ENCODE measurements around the gene SYT3. TPM values are rescaled to one million over a fixed set of nuclear protein-coding genes. Genes with fewer than 3 reads are reported as not detected.
"Not testable (repeated sequence)": the region's sequence is repeated elsewhere in the genome, so short reads cannot be mapped to it uniquely, and the experiment has no call there.

Gene SYT3
- total RNA-seq, 1 donor from 2014 or later, result 2.5 TPM

DNA sequence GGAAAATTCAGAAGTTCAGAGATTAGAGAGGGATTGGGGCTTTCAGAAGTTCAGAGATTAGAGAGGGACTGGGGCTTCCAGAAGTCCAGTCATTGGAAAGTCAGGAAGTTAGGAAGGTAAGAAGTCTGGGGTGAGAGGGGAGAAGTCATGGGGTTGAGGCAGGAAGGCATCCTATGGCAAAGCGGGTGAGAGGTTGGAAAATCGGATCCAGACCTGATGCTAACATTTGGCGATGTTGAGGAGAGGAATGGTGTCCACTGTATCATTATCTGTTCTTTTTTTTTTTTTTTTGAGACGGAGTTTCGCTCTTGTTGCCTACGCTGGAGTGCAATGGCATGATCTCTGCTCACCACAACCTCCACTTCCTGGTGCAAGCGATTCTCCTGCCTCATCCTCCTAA is 11.1 kb downstream of the SYT3 start:
- intact Hi-C loops (cut with DNase I), result no loop called here
- no peak for DNase-seq (ENCODE audit: extremely low spot score in 2 of 2)
- H3K36me3 ChIP-seq, result no peaks in the 10 kb centered on the region
- H3K4me1 ChIP-seq, result no peaks in the 10 kb centered on the region
- H3K27ac ChIP-seq, result no peak overlapping the region
- no peaks in the 10 kb centered on the region for H3K27me3 ChIP-seq
- TF ChIP-seq POLR2AphosphoS5 (IDR thresholded peaks at IDR 0.05; ENCODE audit: insufficient read depth in 1 of 2, low read depth in 1 of 2), result no peak
- no peak for TF ChIP-seq POLR2A (IDR thresholded peaks at IDR 0.05)
- TF ChIP-seq, protein P1, sequence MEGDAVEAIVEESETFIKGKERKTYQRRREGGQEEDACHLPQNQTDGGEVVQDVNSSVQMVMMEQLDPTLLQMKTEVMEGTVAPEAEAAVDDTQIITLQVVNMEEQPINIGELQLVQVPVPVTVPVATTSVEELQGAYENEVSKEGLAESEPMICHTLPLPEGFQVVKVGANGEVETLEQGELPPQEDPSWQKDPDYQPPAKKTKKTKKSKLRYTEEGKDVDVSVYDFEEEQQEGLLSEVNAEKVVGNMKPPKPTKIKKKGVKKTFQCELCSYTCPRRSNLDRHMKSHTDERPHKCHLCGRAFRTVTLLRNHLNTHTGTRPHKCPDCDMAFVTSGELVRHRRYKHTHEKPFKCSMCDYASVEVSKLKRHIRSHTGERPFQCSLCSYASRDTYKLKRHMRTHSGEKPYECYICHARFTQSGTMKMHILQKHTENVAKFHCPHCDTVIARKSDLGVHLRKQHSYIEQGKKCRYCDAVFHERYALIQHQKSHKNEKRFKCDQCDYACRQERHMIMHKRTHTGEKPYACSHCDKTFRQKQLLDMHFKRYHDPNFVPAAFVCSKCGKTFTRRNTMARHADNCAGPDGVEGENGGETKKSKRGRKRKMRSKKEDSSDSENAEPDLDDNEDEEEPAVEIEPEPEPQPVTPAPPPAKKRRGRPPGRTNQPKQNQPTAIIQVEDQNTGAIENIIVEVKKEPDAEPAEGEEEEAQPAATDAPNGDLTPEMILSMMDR (IDR thresholded peaks at IDR 0.05), result no peak
- peaks cover 5% of the 10 kb centered on the region for H3K9me3 ChIP-seq
- no peak overlapping the region for H3K4me3 ChIP-seq

DNA sequence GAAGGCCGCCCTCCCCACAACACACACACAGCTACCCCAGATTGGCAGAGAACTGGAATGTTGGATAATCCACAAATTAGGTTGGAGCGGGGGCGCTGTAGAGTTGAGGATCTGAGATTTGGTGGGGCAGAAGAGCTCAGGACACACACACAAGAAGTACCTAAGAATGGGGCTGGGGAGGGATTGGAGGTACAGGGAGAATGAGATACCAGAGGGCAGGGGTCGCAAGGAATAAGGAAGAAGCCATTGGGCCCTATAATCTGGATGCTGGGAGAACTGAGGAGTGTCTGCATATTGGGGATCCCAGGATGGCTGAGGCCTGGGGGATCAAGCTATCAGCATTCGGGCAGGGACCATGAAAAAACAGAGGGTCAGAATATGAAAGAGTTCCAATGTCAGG is 11.5 kb downstream of the SYT3 start:
- H3K27me3 ChIP-seq, result no peaks in the 10 kb centered on the region
- peaks cover 1% of the 10 kb centered on the region for H3K9me3 ChIP-seq
- TF ChIP-seq POLR2A (IDR thresholded peaks at IDR 0.05) (no peak), POLR2AphosphoS5 (IDR thresholded peaks at IDR 0.05; ENCODE audit: insufficient read depth in 1 of 2, low read depth in 1 of 2) (no peak)
- TF ChIP-seq, protein P1 (IDR thresholded peaks at IDR 0.05), result no peak
- no peak overlapping the region for H3K27ac ChIP-seq
- no peak overlapping the region for H3K4me3 ChIP-seq
- no peaks in the 10 kb centered on the region for H3K4me1 ChIP-seq
- no peaks in the 10 kb centered on the region for H3K36me3 ChIP-seq
- intact Hi-C loops (cut with DNase I), result no loop called here
- no peak for DNase-seq (ENCODE audit: extremely low spot score in 2 of 2)

DNA sequence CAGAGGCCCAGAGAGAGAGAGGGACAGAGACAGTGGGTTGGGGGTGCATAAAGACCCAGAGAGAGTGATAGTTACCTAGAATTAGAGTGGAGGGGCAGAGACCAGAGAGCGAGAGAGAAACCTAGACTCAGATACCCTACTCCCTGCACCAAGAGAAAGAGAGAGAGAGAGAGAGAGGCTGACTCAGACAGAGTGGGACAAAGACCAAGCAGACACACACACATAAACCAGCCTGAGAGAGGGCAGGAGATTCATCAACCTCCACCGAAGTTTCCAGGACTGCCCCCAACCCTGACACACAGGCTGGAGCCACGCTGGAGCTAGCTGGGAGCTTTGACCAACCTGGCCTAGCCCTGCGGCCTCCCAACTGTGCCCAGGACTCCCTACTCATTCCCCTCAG is 12.9 kb downstream of the SYT3 start:
- intact Hi-C loops (cut with DNase I), result no loop called here
- H3K27me3 ChIP-seq, result no peaks in the 10 kb centered on the region

GRCh38 chr19:50626011-50626410 is 13.7 kb downstream of the SYT3 start:
- Histone ChIP-seq H3K9me3 (no peaks in the 10 kb centered on the region), H3K27ac (no peak overlapping the region), H3K4me3 (no peak overlapping the region), H3K4me1 (no peaks in the 10 kb centered on the region), H3K36me3 (no peaks in the 10 kb centered on the region), H3K27me3 (no peaks in the 10 kb centered on the region)
- intact Hi-C loops (cut with DNase I), result no loop called here
- no peak for DNase-seq (ENCODE audit: extremely low spot score in 2 of 2)
- TF ChIP-seq POLR2A (IDR thresholded peaks at IDR 0.05) (no peak), POLR2AphosphoS5 (IDR thresholded peaks at IDR 0.05; ENCODE audit: insufficient read depth in 1 of 2, low read depth in 1 of 2) (no peak)
- TF ChIP-seq, protein P1 (IDR thresholded peaks at IDR 0.05), result no peak

More for the DNA sequence above, 12.9 kb downstream of the SYT3 start:
- DNase-seq (ENCODE audit: extremely low spot score in 2 of 2), result no peak
- Histone ChIP-seq H3K4me3 (no peak overlapping the region), H3K36me3 (no peaks in the 10 kb centered on the region), H3K27ac (no peak overlapping the region), H3K9me3 (no peaks in the 10 kb centered on the region), H3K4me1 (no peaks in the 10 kb centered on the region)
- no peak for TF ChIP-seq POLR2A (IDR thresholded peaks at IDR 0.05)
- TF ChIP-seq POLR2AphosphoS5 (IDR thresholded peaks at IDR 0.05; ENCODE audit: insufficient read depth in 1 of 2, low read depth in 1 of 2), result no peak
- TF ChIP-seq, protein P1 (IDR thresholded peaks at IDR 0.05), result no peak

- no peak overlapping the region for H3K4me3 ChIP-seq
- no peaks in the 10 kb centered on the region for H3K36me3 ChIP-seq
- H3K9me3 ChIP-seq, result no peaks in the 10 kb centered on the region
- no peak for DNase-seq (ENCODE audit: extremely low spot score in 2 of 2)
- H3K27me3 ChIP-seq, result no peaks in the 10 kb centered on the region
- H3K4me1 ChIP-seq, result no peaks in the 10 kb centered on the region
- no peak overlapping the region for H3K27ac ChIP-seq
- TF ChIP-seq, protein P1 (IDR thresholded peaks at IDR 0.05), result no peak
- TF ChIP-seq POLR2AphosphoS5 (IDR thresholded peaks at IDR 0.05; ENCODE audit: insufficient read depth in 1 of 2, low read depth in 1 of 2) (no peak), POLR2A (IDR thresholded peaks at IDR 0.05) (no peak)
- intact Hi-C loops (cut with DNase I), result no loop called here
These were observed 14.6 kb downstream of the SYT3 start for GRCh38 chr19:50624949-50625600.

GRCh38 chr19:50620394-50620906 is 19.2 kb downstream of the SYT3 start:
- H3K9me3 ChIP-seq; DNase-seq (ENCODE audit: extremely low spot score in 2 of 2); intact Hi-C loops (cut with DNase I); H3K27ac ChIP-seq; H3K4me3 ChIP-seq; H3K27me3 ChIP-seq; H3K36me3 ChIP-seq; H3K4me1 ChIP-seq: not testable (repeated sequence)

- intact Hi-C loops (cut with DNase I); H3K27me3 ChIP-seq; H3K9me3 ChIP-seq; H3K4me3 ChIP-seq; H3K36me3 ChIP-seq; DNase-seq (ENCODE audit: extremely low spot score in 2 of 2); H3K27ac ChIP-seq; H3K4me1 ChIP-seq: not testable (repeated sequence)
These were observed 20.5 kb downstream of the SYT3 start for GRCh38 chr19:50619184-50619583.

GRCh38 chr19:50618379-50618778 is 21.3 kb downstream of the SYT3 start:
- H3K4me1 ChIP-seq; intact Hi-C loops (cut with DNase I); H3K27me3 ChIP-seq; H3K27ac ChIP-seq; H3K9me3 ChIP-seq; DNase-seq (ENCODE audit: extremely low spot score in 2 of 2); H3K4me3 ChIP-seq; H3K36me3 ChIP-seq: not testable (repeated sequence)
